Fibroblast of lung (primary cell): ENCODE results near the gene SERPINI1.

ENCODE experiments used
- CTCF ChIP-seq, 2 donors: IDR thresholded peaks in 1 of 2; conservative IDR thresholded peaks in 1 of 2; 1 replicate in 1 of 2; 2 replicates in 1 of 2; pipeline ENCODE4 v1.5.1; 2011 to 2012; ENCODE audit warnings: low read length in 2 of 2, control low read depth in 1 of 2, inconsistent platforms in 1 of 2, low read depth in 1 of 2, mild to moderate bottlenecking in 1 of 2
- EZH2 ChIP-seq: IDR thresholded peaks from 2 replicates; pipeline ENCODE4 v1.5.1; 2012; ENCODE audit warnings: low read length, control low read depth, mild to moderate bottlenecking; ENCODE audit errors: missing control alignments

GRCh38 chr3:167837466-167837865 lies 101.9 kb downstream of the SERPINI1 start:
- TF ChIP-seq CTCF (conservative IDR thresholded peaks at IDR 0.05 in 1 of 2, IDR thresholded peaks at IDR 0.05 in 1 of 2; ENCODE audit: low read depth in 1 of 2, low read length in 2 of 2) (peak in 1 of 2 donors; percentile 20), EZH2 (no peak)
